Tibial nerve (tissue), 4 donors: Measurements from ENCODE around the gene MAPK13. TPM values are rescaled to one million over a fixed set of nuclear protein-coding genes. Genes with fewer than 3 reads are reported as not detected.
A peak's percentile ranks its signal among the peaks of the same experiment; 100 is the strongest.

Experiments
- DNase-seq, 2 donors: peaks; one replicate each; pipeline ENCODE4 v3.0.0-alpha.2; 2019; ENCODE audit warnings: low spot score in 2 of 2
- H3K27ac ChIP-seq, 4 donors: fragments of 200-600 bp; sonication (generic) in 3 of 4; one replicate each; pipeline ENCODE4 v1.5.1; 2017 to 2019; ENCODE audit warnings: mild to moderate bottlenecking in 1 of 4
- H3K27me3 ChIP-seq, 2 donors: fragments of 200-600 bp; sonication (generic) in 1 of 2; one replicate each; pipeline versions ENCODE4 v1.5.1 to v1.6.0; 2017 to 2019
- H3K36me3 ChIP-seq, 3 donors: fragments of 200-600 bp; sonication (generic); one replicate each; pipeline ENCODE4 v1.5.1; 2018 to 2019
- H3K4me1 ChIP-seq, 4 donors: fragments of 200-600 bp; sonication (generic) in 3 of 4; one replicate each; pipeline ENCODE4 v1.5.1; 2017 to 2019
- H3K4me3 ChIP-seq, 4 donors: fragments of 200-600 bp; sonication (generic) in 3 of 4; one replicate each; pipeline ENCODE4 v1.5.1; 2017 to 2019; ENCODE audit warnings: mild to moderate bottlenecking in 1 of 4, moderate library complexity in 1 of 4
- H3K9me3 ChIP-seq, 4 donors: fragments of 200-600 bp; sonication (generic) in 3 of 4; one replicate each; pipeline ENCODE4 v1.5.1; 2017 to 2019
- EP300 ChIP-seq, 2 donors: sonication (generic); formaldehyde crosslinking; IDR thresholded peaks; one replicate each; pipeline ENCODE4 v1.6.1; 2017; ENCODE audit warnings: antibody characterized with exemption in 2 of 2, mild to moderate bottlenecking in 1 of 2
- POLR2A ChIP-seq, 2 donors: fragments of 450-650 bp; IDR thresholded peaks; one replicate each; pipeline ENCODE4 v1.6.1; 2017; ENCODE audit warnings: antibody characterized with exemption in 2 of 2, mild to moderate bottlenecking in 2 of 2, moderate library complexity in 2 of 2
- WGBS, 2 donors: methylation state at CpG; one replicate each; pipeline ENCODE4 v1.1.5; 2018; 5-methylcytosine and 5-hydroxymethylcytosine counted together
- total RNA-seq, 4 donors: library from RNA; depleted of rRNA; stranded (reverse); fragments of >200 nt; gene quantifications; one replicate each; pipeline ENCODE4 v1.1.0, GENCODE V29; 2016
- TF ChIP-seq, protein P1 (sequence below), 5 experiments: fragments of 200-600 bp in 3 of 5; fragments of 450-650 bp in 2 of 5; sonication (generic) in 3 of 5; IDR thresholded peaks; one replicate each; pipeline ENCODE4 v1.5.1; 2016 to 2019; ENCODE audit warnings: antibody characterized with exemption in 5 of 5, mild to moderate bottlenecking in 3 of 5, moderate library complexity in 2 of 5

Gene MAPK13
- total RNA-seq, 4 donors from 2014 or later = 2.7 to 11.7 (median 7.2) TPM

DNA sequence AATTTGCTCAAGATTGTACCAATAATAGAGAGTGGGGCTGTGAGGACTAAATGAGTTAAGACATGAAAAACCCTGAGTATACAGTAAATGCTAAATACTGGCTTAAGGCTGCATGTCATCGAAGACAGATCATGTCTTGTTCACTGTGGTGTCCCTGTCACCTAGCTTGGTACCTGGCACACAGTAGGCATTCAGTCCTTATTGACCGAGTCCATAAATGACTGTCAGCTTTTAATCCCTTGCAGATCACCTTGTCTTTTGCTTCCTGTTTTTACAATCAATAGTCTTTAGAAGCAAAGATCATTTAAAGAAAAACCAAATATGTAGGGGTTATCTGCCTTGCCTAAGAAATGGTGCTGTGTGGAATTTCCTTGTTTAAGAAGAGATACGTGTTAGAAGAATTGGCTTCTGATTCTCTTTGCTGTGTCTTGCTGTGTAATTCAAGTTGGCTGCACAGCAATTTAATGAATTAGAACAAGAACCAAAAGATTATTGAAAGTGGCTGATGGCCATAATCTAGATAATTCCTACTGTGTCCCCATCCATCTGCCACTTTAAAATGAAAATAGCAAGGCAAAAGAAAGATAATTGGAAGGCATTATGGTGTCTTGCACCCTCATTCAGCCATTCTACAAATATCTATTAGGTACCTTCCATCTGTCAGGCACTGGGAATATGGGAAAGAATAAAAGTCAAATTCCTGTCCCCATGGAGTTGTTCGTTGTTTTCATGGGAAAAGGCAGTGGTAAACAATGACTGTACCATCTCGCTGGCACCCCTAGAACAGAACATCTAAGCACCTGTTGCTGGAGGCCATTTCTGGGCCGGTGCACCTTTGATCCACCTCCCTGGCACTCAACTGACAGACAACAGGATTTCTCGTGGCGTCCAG is 12.4 kb upstream of the MAPK13 start:
- Histone ChIP-seq H3K27me3 (no peaks in the 10 kb centered on the region), H3K27ac (no peak overlapping the region), H3K4me1 (peaks cover 0 to 17% (median 7%) of the 10 kb centered on the region in 4 donors), H3K4me3 (no peak overlapping the region), H3K36me3 (peaks cover 0 to 35% (median 0%) of the 10 kb centered on the region in 3 donors), H3K9me3 (no peaks in the 10 kb centered on the region)
- TF ChIP-seq, protein P1, sequence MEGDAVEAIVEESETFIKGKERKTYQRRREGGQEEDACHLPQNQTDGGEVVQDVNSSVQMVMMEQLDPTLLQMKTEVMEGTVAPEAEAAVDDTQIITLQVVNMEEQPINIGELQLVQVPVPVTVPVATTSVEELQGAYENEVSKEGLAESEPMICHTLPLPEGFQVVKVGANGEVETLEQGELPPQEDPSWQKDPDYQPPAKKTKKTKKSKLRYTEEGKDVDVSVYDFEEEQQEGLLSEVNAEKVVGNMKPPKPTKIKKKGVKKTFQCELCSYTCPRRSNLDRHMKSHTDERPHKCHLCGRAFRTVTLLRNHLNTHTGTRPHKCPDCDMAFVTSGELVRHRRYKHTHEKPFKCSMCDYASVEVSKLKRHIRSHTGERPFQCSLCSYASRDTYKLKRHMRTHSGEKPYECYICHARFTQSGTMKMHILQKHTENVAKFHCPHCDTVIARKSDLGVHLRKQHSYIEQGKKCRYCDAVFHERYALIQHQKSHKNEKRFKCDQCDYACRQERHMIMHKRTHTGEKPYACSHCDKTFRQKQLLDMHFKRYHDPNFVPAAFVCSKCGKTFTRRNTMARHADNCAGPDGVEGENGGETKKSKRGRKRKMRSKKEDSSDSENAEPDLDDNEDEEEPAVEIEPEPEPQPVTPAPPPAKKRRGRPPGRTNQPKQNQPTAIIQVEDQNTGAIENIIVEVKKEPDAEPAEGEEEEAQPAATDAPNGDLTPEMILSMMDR (IDR thresholded peaks at IDR 0.05) = no peak
- TF ChIP-seq POLR2A (IDR thresholded peaks at IDR 0.05) (no peak), EP300 (IDR thresholded peaks at IDR 0.05) (no peak)
- no peak for DNase-seq
- WGBS, 2 donors = 86 to 90% methylated on average over 8 of the region's 8 CpGs

GRCh38 chr6:36118550-36119107 is 11.7 kb upstream of the MAPK13 start:
- Histone ChIP-seq H3K36me3 (peaks cover 0 to 34% (median 0%) of the 10 kb centered on the region in 3 donors), H3K27me3 (no peaks in the 10 kb centered on the region), H3K4me3 (no peak overlapping the region), H3K4me1 (peaks cover 0 to 24% (median 9%) of the 10 kb centered on the region in 4 donors), H3K9me3 (no peaks in the 10 kb centered on the region), H3K27ac (no peak overlapping the region)
- no peak for DNase-seq
- TF ChIP-seq EP300 (IDR thresholded peaks at IDR 0.05) = no peak
- TF ChIP-seq POLR2A (IDR thresholded peaks at IDR 0.05) = no peak
- TF ChIP-seq, protein P1 (IDR thresholded peaks at IDR 0.05) = no peak
- 46 to 68% methylated on average over 4 of the region's 4 CpGs for WGBS, 2 donors

- WGBS, 2 donors = 79 to 81% methylated on average over 4 of the region's 4 CpGs
- no peak for TF ChIP-seq EP300 (IDR thresholded peaks at IDR 0.05)
- TF ChIP-seq, protein P1 (IDR thresholded peaks at IDR 0.05) = no peak
- no peak for TF ChIP-seq POLR2A (IDR thresholded peaks at IDR 0.05)
- no peaks in the 10 kb centered on the region for H3K9me3 ChIP-seq
- H3K36me3 ChIP-seq = peaks cover 0 to 28% (median 0%) of the 10 kb centered on the region in 3 donors
- peaks cover 0 to 30% (median 12%) of the 10 kb centered on the region in 4 donors for H3K4me1 ChIP-seq
- H3K27ac ChIP-seq = no peak overlapping the region
- DNase-seq = no peak
- H3K4me3 ChIP-seq = no peak overlapping the region
- H3K27me3 ChIP-seq = no peaks in the 10 kb centered on the region
These were observed 11.1 kb upstream of the MAPK13 start for GRCh38 chr6:36119209-36119608.

- no peak for DNase-seq
- Histone ChIP-seq H3K27me3 (no peaks in the 10 kb centered on the region), H3K4me1 (peaks cover 0 to 32% (median 14%) of the 10 kb centered on the region in 4 donors), H3K4me3 (no peak overlapping the region), H3K36me3 (peaks cover 0 to 28% (median 0%) of the 10 kb centered on the region in 3 donors), H3K27ac (peak overlapping the region in 1 of 4 donors; percentile 73), H3K9me3 (no peaks in the 10 kb centered on the region)
- TF ChIP-seq POLR2A (IDR thresholded peaks at IDR 0.05) (no peak), EP300 (IDR thresholded peaks at IDR 0.05) (no peak)
- TF ChIP-seq, protein P1 (IDR thresholded peaks at IDR 0.05) = no peak
- WGBS, 2 donors = 84 to 86% methylated on average over 6 of the region's 6 CpGs
These were observed 10.3 kb upstream of the MAPK13 start for GRCh38 chr6:36120018-36120417.

DNA sequence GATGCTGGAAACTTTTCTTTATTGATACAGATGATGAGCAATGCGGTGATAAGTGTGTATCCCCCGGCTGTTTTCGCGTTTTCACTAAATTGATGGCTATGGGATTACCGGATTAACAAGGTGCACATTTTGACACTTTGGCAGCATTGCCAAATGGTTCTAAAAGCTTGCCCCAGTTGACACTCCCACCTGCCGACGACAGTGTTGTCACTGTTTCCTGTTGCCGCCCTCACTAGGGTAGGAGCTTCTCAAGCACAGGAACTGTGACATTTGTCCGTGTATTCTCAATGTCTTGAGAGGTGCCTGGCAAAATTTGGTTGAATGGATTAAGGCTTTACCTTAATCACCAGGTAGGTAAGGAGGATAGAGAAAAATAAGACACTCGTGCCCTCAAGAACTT is 9.8 kb upstream of the MAPK13 start:
- no peaks in the 10 kb centered on the region for H3K9me3 ChIP-seq
- no peak for DNase-seq
- peaks cover 0 to 32% (median 14%) of the 10 kb centered on the region in 4 donors for H3K4me1 ChIP-seq
- TF ChIP-seq, protein P1 (IDR thresholded peaks at IDR 0.05) = no peak
- TF ChIP-seq POLR2A (IDR thresholded peaks at IDR 0.05) (no peak), EP300 (IDR thresholded peaks at IDR 0.05) (no peak)
- peak overlapping the region in 1 of 4 donors; percentile 73 for H3K27ac ChIP-seq
- H3K36me3 ChIP-seq = peaks cover 0 to 25% (median 0%) of the 10 kb centered on the region in 3 donors
- no peaks in the 10 kb centered on the region for H3K27me3 ChIP-seq
- WGBS, 2 donors = 51 to 57% methylated on average over 10 of the region's 10 CpGs
- H3K4me3 ChIP-seq = no peak overlapping the region
